HPDE6-E6E7 (cell line): ENCODE results near the gene CA5A.

Experiments
- DNase-seq: peaks from one replicate; pipeline ENCODE4 v3.0.0; 2011; ENCODE audit warnings: missing footprints; ENCODE audit errors: extremely low spot score

Gene CA5A

GRCh38 chr16:87850009-87851006, 86.0 kb downstream of the CA5A start:
- DNase-seq: no peak

GRCh38 chr16:87849419-87850008, 86.8 kb downstream of the CA5A start:
- no peak for DNase-seq

- no peak for DNase-seq
Measured at GRCh38 chr16:87848676-87849345, 87.5 kb downstream of the CA5A start.

- no peak for DNase-seq
Measured at GRCh38 chr16:87847785-87848675, 88.3 kb downstream of the CA5A start.

- DNase-seq: no peak
Measured at GRCh38 chr16:87847467-87847784, 88.9 kb downstream of the CA5A start.

- no peak for DNase-seq
Measured at GRCh38 chr16:87846705-87847466, 89.4 kb downstream of the CA5A start.

GRCh38 chr16:87845807-87846619, 90.3 kb downstream of the CA5A start:
- no peak for DNase-seq

- no peak for DNase-seq
Measured at GRCh38 chr16:87845213-87845612, 91.1 kb downstream of the CA5A start.

- no peak for DNase-seq
Measured at GRCh38 chr16:87844809-87845208, 91.5 kb downstream of the CA5A start.

GRCh38 chr16:87844120-87844733, 92.1 kb downstream of the CA5A start:
- no peak for DNase-seq

GRCh38 chr16:87843678-87844105, 92.6 kb downstream of the CA5A start:
- no peak for DNase-seq

GRCh38 chr16:87842209-87842869, 94.0 kb downstream of the CA5A start:
- no peak for DNase-seq

- no peak for DNase-seq
Measured at GRCh38 chr16:87841340-87842208, 94.8 kb downstream of the CA5A start.

- no peak for DNase-seq
Measured at GRCh38 chr16:87840271-87840978, 95.9 kb downstream of the CA5A start.

GRCh38 chr16:87839542-87840270, 96.6 kb downstream of the CA5A start:
- no peak for DNase-seq

GRCh38 chr16:87838643-87839541, 97.4 kb downstream of the CA5A start:
- no peak for DNase-seq
